ENCODE results near the gene ZNF615. TPM values are rescaled to one million over a fixed set of nuclear protein-coding genes. Genes with fewer than 3 reads are reported as not detected.

ZNF615 gene
- total and polyA plus RNA-seq, 2 of the 4 experiments (the other 2 are of a cell fraction), result 2.0 to 10.9 TPM

- H2AFZ ChIP-seq (replicated peaks; ENCODE audit: low read length, poor library complexity), result no peak overlapping the region
- H3K9me3 ChIP-seq (ENCODE audit: control insufficient read depth, insufficient read depth, low read length), result peaks cover 8% of the 10 kb centered on the region
- in situ Hi-C loops (cut with MboI; ENCODE audit: low sequenced_read_pairs), result no loop called here
- no peak overlapping the region for H3K9ac ChIP-seq (ENCODE audit: low read depth, low read length)
- H3K9me1 ChIP-seq (ENCODE audit: insufficient read depth, low read length), result no peaks in the 10 kb centered on the region
- H2BK15ac ChIP-seq (ENCODE audit: low read depth, low read length), result no peak overlapping the region
- H2BK20ac ChIP-seq (ENCODE audit: low read depth, low read length), result no peak overlapping the region
- H4K20me1 ChIP-seq (ENCODE audit: insufficient read depth, low read length), result no peaks in the 10 kb centered on the region
- CTCF ChIA-PET, result no interaction called here
- H2BK120ac ChIP-seq (ENCODE audit: low read depth, low read length), result no peak overlapping the region
- H3K27me3 ChIP-seq (ENCODE audit: control insufficient read depth, insufficient read depth, low read length), result no peaks in the 10 kb centered on the region
- H3K36me3 ChIP-seq (ENCODE audit: control insufficient read depth, insufficient read depth, low read length), result peaks cover 2% of the 10 kb centered on the region; the same call in 1 of the 2 replicates
- H3K14ac ChIP-seq (replicated peaks; ENCODE audit: low read depth, low read length), result no peak overlapping the region
- DNase-seq (peak; percentile 42), ATAC-seq (ENCODE audit: low read depth) (peak; percentile 94)
- dilution Hi-C loops (cut with HindIII; ENCODE audit: low sequenced_read_pairs, unreplicated experiment), result no loop called here
- no peak overlapping the region for H3K56ac ChIP-seq (ENCODE audit: extremely low read depth, insufficient read depth, low read length)
- no peak overlapping the region for H4K91ac ChIP-seq (ENCODE audit: insufficient read depth, low read depth, low read length)
- TF ChIP-seq SMC3 (IDR thresholded peaks at IDR 0.05; ENCODE audit: low read depth, low read length), result no peak
- TF ChIP-seq CEBPB (IDR thresholded peaks at IDR 0.05; ENCODE audit: low read depth, low read length), result no peak
- TF ChIP-seq NFE2L2 (IDR thresholded peaks at IDR 0.05; ENCODE audit: low read depth, low read length), result no peak
- no peak for TF ChIP-seq RFX5 (IDR thresholded peaks at IDR 0.05; ENCODE audit: low read depth, low read length)
- no peak for TF ChIP-seq MAFK (IDR thresholded peaks at IDR 0.05; ENCODE audit: low read depth, low read length)
- TF ChIP-seq CHD1 (IDR thresholded peaks at IDR 0.05; ENCODE audit: low read depth, low read length), result no peak
- TF ChIP-seq USF2 (IDR thresholded peaks at IDR 0.05; ENCODE audit: low read depth, low read length), result no peak
- TF ChIP-seq POLR2A (IDR thresholded peaks at IDR 0.05; ENCODE audit: low read depth, low read length), result no peak
- TF ChIP-seq RAD21 (IDR thresholded peaks at IDR 0.05; ENCODE audit: low read length), result no peak
- no peak for TF ChIP-seq MXI1 (IDR thresholded peaks at IDR 0.05; ENCODE audit: borderline replicate concordance, low read depth, low read length)
- TF ChIP-seq FOS (IDR thresholded peaks at IDR 0.05; ENCODE audit: low read depth, low read length), result no peak
- TF ChIP-seq, protein P1, sequence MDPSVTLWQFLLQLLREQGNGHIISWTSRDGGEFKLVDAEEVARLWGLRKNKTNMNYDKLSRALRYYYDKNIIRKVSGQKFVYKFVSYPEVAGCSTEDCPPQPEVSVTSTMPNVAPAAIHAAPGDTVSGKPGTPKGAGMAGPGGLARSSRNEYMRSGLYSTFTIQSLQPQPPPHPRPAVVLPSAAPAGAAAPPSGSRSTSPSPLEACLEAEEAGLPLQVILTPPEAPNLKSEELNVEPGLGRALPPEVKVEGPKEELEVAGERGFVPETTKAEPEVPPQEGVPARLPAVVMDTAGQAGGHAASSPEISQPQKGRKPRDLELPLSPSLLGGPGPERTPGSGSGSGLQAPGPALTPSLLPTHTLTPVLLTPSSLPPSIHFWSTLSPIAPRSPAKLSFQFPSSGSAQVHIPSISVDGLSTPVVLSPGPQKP (IDR thresholded peaks at IDR 0.05; ENCODE audit: borderline replicate concordance, low read depth, low read length), result no peak
- TF ChIP-seq RCOR1 (IDR thresholded peaks at IDR 0.05; ENCODE audit: insufficient replicate concordance, low read length), result no peak
- H4K8ac ChIP-seq (ENCODE audit: low read depth in 2 of 2, low read length in 2 of 2), result no peak overlapping the region
- no peak overlapping the region for H3K4me3 ChIP-seq (ENCODE audit: insufficient read depth, low read depth, low read length)
- no peak overlapping the region for H4K5ac ChIP-seq (ENCODE audit: low read depth, low read length)
- POLR2A ChIA-PET (ENCODE audit: unreplicated experiment), result no interaction called here
- H3K27ac ChIP-seq (ENCODE audit: insufficient read depth, low read length), result no peak overlapping the region
- intact Hi-C loops (cut with micrococcal nuclease), result no loop called here
- H2AK9ac ChIP-seq (replicated peaks; ENCODE audit: low read depth, low read length, poor library complexity), result no peak overlapping the region
- no peak overlapping the region for H2AK5ac ChIP-seq (ENCODE audit: low read depth, low read length)
- H3K4me2 ChIP-seq (ENCODE audit: low read depth, low read length), result no peak overlapping the region
- peaks cover 2% of the 10 kb centered on the region; the same call in 1 of the 2 replicates for H3K4me1 ChIP-seq (ENCODE audit: control insufficient read depth, insufficient read depth, low read length)
- BruUV-seq (replicated peaks), result no TSS peak
- H3K79me1 ChIP-seq (ENCODE audit: low read depth in 1 of 2, low read length in 2 of 2), result no peaks in the 10 kb centered on the region; a peak in 1 of 4 replicates
- no peak overlapping the region for H2BK5ac ChIP-seq (ENCODE audit: low read depth, low read length, poor library complexity, severe bottlenecking)
- H3K18ac ChIP-seq (ENCODE audit: low read depth, low read length), result no peak overlapping the region
- WGBS, 2 experiments (ENCODE audit: extremely low coverage in 2 of 2, insufficient read length in 1 of 2), result no CpG with 5 or more reads among the region's 4 CpGs
- H3K23ac ChIP-seq (ENCODE audit: low read depth, low read length), result no peak overlapping the region
- no peak overlapping the region for H3K4ac ChIP-seq (ENCODE audit: low read depth, low read length)
Measured at GRCh38 chr19:51959791-51960190, 48.2 kb downstream of the ZNF615 start.

Measured in IMR-90 (cell line).